HepG2 (cell line): ENCODE results near the gene EPN3. TPM values are rescaled to one million over a fixed set of nuclear protein-coding genes. Genes with fewer than 3 reads are reported as not detected.
A peak's percentile ranks its signal among the peaks of the same experiment; 100 is the strongest.

Experiments used
- CHD2 ChIP-seq: IDR thresholded peaks from 2 replicates; pipeline ENCODE4 v1.6.1; 2011; ENCODE audit warnings: low read depth, low read length, improper control_type of control experiment
- ERF ChIP-seq: IDR thresholded peaks from 2 replicates; pipeline ENCODE4 v1.6.1; 2018; ENCODE audit warnings: missing biosample characterization, missing genetic modification reagents
- FOXO1 ChIP-seq: sonication (generic); formaldehyde crosslinking; IDR thresholded peaks from 2 replicates; pipeline ENCODE4 v1.4.0; 2020; ENCODE audit warnings: missing genetic modification reagents
- HNRNPLL ChIP-seq: fragments of 200-400 bp; formaldehyde crosslinking; IDR thresholded peaks from 2 replicates; pipeline ENCODE4 v1.6.1; 2017; ENCODE audit warnings: mild to moderate bottlenecking, low read depth, low read length; ENCODE audit not compliant: poor library complexity, severe bottlenecking
- NFE2L1 ChIP-seq: sonication (generic); formaldehyde crosslinking; IDR thresholded peaks from 2 replicates; pipeline ENCODE4 v1.4.0; 2020; ENCODE audit warnings: missing genetic modification reagents, mild to moderate bottlenecking, borderline replicate concordance
- POLR2G ChIP-seq: fragments of 200-400 bp; formaldehyde crosslinking; IDR thresholded peaks from 2 replicates; pipeline ENCODE4 v1.6.1; 2018; ENCODE audit warnings: mild to moderate bottlenecking, low read depth, low read length, moderate library complexity
- PRPF4 ChIP-seq: fragments of 200-400 bp; formaldehyde crosslinking; IDR thresholded peaks from 2 replicates; pipeline ENCODE4 v1.6.1; 2016; ENCODE audit warnings: low read length, low read depth; ENCODE audit not compliant: poor library complexity, severe bottlenecking
- RXRB ChIP-seq: IDR thresholded peaks from 2 replicates; pipeline ENCODE4 v1.6.1; 2016; ENCODE audit warnings: borderline replicate concordance, missing genetic modification reagents, missing compliant biosample characterization
- SMAD1 ChIP-seq: sonication (generic); formaldehyde crosslinking; IDR thresholded peaks from 2 replicates; pipeline ENCODE4 v1.4.0; 2020; ENCODE audit warnings: missing genetic modification reagents, low read depth, mild to moderate bottlenecking, borderline replicate concordance
- SOX5 ChIP-seq: IDR thresholded peaks from 2 replicates; pipeline ENCODE4 v1.6.1; 2016; ENCODE audit warnings: borderline replicate concordance
- TERF1 ChIP-seq: sonication (generic); formaldehyde crosslinking; IDR thresholded peaks from 2 replicates; pipeline ENCODE4 v1.8.0; 2022; ENCODE audit warnings: mild to moderate bottlenecking, missing genetic modification reagents, moderate library complexity
- THAP11 ChIP-seq: IDR thresholded peaks from 2 replicates; pipeline ENCODE4 v1.6.1; 2016; ENCODE audit warnings: missing biosample characterization, missing genetic modification reagents
- ZBTB44 ChIP-seq: sonication (generic); formaldehyde crosslinking; IDR thresholded peaks from 2 replicates; pipeline ENCODE4 v1.4.0; 2020; ENCODE audit warnings: missing genetic modification reagents
- ZC3H13 ChIP-seq: sonication (generic); formaldehyde crosslinking; IDR thresholded peaks from 2 replicates; pipeline ENCODE4 v1.8.1; 2023; ENCODE audit warnings: mild to moderate bottlenecking, missing genetic modification reagents, moderate library complexity
- ZIK1 ChIP-seq: sonication (generic); formaldehyde crosslinking; IDR thresholded peaks from 2 replicates; pipeline ENCODE4 v1.5.0; 2020; ENCODE audit warnings: mild to moderate bottlenecking, low read depth, missing genetic modification reagents, borderline replicate concordance
- ZKSCAN1 ChIP-seq: fragments of 150-350 bp; IDR thresholded peaks from 2 replicates; pipeline ENCODE4 v1.6.1; 2014; ENCODE audit warnings: low read length
- ZNF354B ChIP-seq: sonication (generic); formaldehyde crosslinking; IDR thresholded peaks from 2 replicates; pipeline ENCODE4 v1.8.0; 2022; ENCODE audit warnings: mild to moderate bottlenecking, missing genetic modification reagents
- ZNF572 ChIP-seq: sonication (generic); formaldehyde crosslinking; IDR thresholded peaks from 2 replicates; pipeline ENCODE4 v1.5.1; 2020; ENCODE audit warnings: mild to moderate bottlenecking, missing genetic modification reagents
- ZSCAN22 ChIP-seq: sonication (generic); formaldehyde crosslinking; IDR thresholded peaks from 2 replicates; pipeline ENCODE4 v1.4.0; 2020; ENCODE audit warnings: mild to moderate bottlenecking, missing genetic modification reagents
- ZSCAN29 ChIP-seq: sonication (generic); formaldehyde crosslinking; conservative IDR thresholded peaks from 2 replicates; pipeline ENCODE4 v1.4.0; 2020; ENCODE audit warnings: mild to moderate bottlenecking, missing genetic modification reagents
- polyA plus RNA-seq, 8 experiments: library from polyadenylated mRNA; depleted of rRNA in 3 of 8; stranded (reverse) in 7 of 8; unstranded in 1 of 8; fragments of >200 nt; fragmentation: Illumina TruSeq in 4 of 8; extraction: Trizol in 4 of 8; gene quantifications; 2 replicates each; pipeline versions ENCODE4 v1.2.1 to v1.2.3, GENCODE V29; 2011 to 2016; ENCODE audit warnings: low read depth in 4 of 8, missing spikeins in 1 of 8, mixed read lengths in 1 of 8; ENCODE audit not compliant: insufficient read depth in 1 of 8
- total RNA-seq, 5 experiments: library from RNA; depleted of rRNA; stranded (reverse); fragments of >200 nt; fragmentation: Illumina TruSeq; extraction: Trizol; gene quantifications; 2 replicates each; pipeline ENCODE4 v1.2.3, GENCODE V29; 2016; ENCODE audit warnings: low read depth in 1 of 5
- TF ChIP-seq, protein P1 (sequence below): sonication (generic); formaldehyde crosslinking; IDR thresholded peaks from 2 replicates; pipeline ENCODE4 v1.4.0; 2020; ENCODE audit warnings: missing genetic modification reagents
- TF ChIP-seq, protein P2 (sequence below): sonication (generic); formaldehyde crosslinking; IDR thresholded peaks from 2 replicates; pipeline ENCODE4 v1.8.1; 2023; ENCODE audit warnings: mild to moderate bottlenecking, missing genetic modification reagents

Gene EPN3
- total and polyA plus RNA-seq, 2 of the 13 experiments (the other 11 are each of a cell fraction or from before 2014, with no cell fraction given), result 0.11 to 0.95 TPM

DNA sequence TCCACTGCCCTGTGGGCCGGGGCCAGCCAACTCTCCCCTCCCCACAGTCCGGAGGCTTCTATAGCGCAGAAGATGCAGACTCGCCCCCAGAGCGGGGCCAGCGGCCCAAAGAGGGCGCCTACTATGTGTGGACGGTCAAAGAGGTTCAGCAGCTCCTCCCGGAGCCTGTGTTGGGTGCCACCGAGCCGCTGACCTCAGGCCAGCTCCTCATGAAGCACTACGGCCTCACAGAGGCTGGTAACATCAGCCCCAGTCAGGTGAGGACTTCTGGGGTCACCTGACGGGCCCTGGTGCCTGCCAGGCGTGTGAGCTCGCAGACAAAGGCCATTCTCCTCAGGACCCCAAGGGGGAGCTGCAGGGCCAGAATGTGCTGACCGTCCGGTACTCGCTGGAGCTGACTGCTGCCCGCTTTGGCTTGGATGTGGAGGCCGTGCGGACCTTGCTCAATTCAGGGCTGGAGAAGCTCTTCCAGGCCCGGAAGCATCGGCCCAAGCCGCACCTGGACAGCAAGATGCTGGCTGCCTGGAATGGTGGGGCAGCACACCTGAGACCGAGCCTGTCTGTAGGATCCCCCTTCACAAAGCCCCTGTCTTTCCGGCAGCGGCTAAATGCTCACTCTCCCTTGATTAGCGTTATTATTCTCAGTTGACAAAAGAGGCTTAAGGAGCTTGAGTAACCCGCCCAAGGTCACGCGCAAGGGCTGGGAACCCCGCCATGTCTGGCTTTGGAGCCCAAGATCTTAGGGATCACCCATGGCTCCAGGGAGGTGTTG lies 18.3 kb downstream of the EPN3 start (continued):
- TF ChIP-seq ZBTB44 (CRISPR knock-in tag) (no peak), TERF1 (CRISPR knock-in tag) (no peak), ZSCAN22 (CRISPR knock-in tag) (no peak), ZNF354B (CRISPR knock-in tag) (no peak), SOX5 (peak; percentile 53; the same call in 1 of the 2 replicates), SMAD1 (CRISPR knock-in tag) (no peak), ZNF572 (CRISPR knock-in tag) (peak; percentile 55; the same call in 1 of the 2 replicates), CHD2 (0 out of 2 replicates have a peak, but pooled peaks have one; percentile 20), NFE2L1 (CRISPR knock-in tag) (no peak), THAP11 (CRISPR knock-in tag) (peak; percentile 45; the same call in 1 of the 2 replicates), ZC3H13 (CRISPR knock-in tag) (no peak), PRPF4 (no peak), FOXO1 (CRISPR knock-in tag) (no peak), POLR2G (no peak), ZKSCAN1 (peak; percentile 83), ZSCAN29 (CRISPR knock-in tag) (no peak), ERF (CRISPR knock-in tag) (peak; percentile 90), ZIK1 (CRISPR knock-in tag) (peak; percentile 64; the same call in 1 of the 2 replicates), RXRB (CRISPR knock-in tag) (peak; percentile 62; the same call in 1 of the 2 replicates), HNRNPLL (peak; percentile 54)
- TF ChIP-seq, protein P1, sequence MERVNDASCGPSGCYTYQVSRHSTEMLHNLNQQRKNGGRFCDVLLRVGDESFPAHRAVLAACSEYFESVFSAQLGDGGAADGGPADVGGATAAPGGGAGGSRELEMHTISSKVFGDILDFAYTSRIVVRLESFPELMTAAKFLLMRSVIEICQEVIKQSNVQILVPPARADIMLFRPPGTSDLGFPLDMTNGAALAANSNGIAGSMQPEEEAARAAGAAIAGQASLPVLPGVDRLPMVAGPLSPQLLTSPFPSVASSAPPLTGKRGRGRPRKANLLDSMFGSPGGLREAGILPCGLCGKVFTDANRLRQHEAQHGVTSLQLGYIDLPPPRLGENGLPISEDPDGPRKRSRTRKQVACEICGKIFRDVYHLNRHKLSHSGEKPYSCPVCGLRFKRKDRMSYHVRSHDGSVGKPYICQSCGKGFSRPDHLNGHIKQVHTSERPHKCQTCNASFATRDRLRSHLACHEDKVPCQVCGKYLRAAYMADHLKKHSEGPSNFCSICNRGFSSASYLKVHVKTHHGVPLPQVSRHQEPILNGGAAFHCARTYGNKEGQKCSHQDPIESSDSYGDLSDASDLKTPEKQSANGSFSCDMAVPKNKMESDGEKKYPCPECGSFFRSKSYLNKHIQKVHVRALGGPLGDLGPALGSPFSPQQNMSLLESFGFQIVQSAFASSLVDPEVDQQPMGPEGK (CRISPR knock-in tag), result peak; percentile 43; the same call in 1 of the 2 replicates
- TF ChIP-seq, protein P2, sequence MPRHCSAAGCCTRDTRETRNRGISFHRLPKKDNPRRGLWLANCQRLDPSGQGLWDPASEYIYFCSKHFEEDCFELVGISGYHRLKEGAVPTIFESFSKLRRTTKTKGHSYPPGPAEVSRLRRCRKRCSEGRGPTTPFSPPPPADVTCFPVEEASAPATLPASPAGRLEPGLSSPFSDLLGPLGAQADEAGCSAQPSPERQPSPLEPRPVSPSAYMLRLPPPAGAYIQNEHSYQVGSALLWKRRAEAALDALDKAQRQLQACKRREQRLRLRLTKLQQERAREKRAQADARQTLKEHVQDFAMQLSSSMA (CRISPR knock-in tag), result no peak
